HepG2 (cell line): ENCODE results near the gene TET2. TPM values are rescaled to one million over a fixed set of nuclear protein-coding genes. Genes with fewer than 3 reads are reported as not detected.
A peak's percentile ranks its signal among the peaks of the same experiment; 100 is the strongest.

Experiments used
- ATAC-seq: fragments of 200-7000 bp; cut with Tn5 transposase; 3 replicates; pipeline ENCODE4 v1.9.1; 2020; ENCODE audit warnings: mild to moderate bottlenecking, moderate library complexity
- Bru-seq: library from RNA; stranded (reverse); fragments of 400-500 nt; gene quantifications from one replicate; lab custom pipeline; 2021; lab: Mats Ljungman, UMichigan
- BruChase-seq, 2 experiments: library from RNA; stranded (reverse); fragments of 400-500 nt; gene quantifications; one replicate each; lab custom pipeline; 2021; lab: Mats Ljungman, UMichigan
- BruUV-seq: library from RNA; stranded (reverse); fragments of 400-500 nt; replicated peaks from 2 replicates; lab custom pipeline; 2021; lab: Mats Ljungman, UMichigan
- CTCF ChIA-PET: fragments of 300-600 bp; formaldehyde crosslinking; extraction: SDS; loops from one replicate; lab custom pipeline; 2021; ENCODE audit warnings: low total read pairs, inconsistent platforms, low intra/inter-chr PET ratio; lab: Yijun Ruan, JAX
- POLR2A ChIA-PET: fragments of 350-600 bp; sonication (Branson Sonifier 250); formaldehyde crosslinking; loops from one replicate; lab custom pipeline; 2020; ENCODE audit warnings: antibody characterized with exemption, inconsistent platforms; lab: Yijun Ruan, JAX
- DNase-seq: peaks from one replicate; pipeline ENCODE4 v3.0.0-alpha.2; 2015; ENCODE audit warnings: low spot score
- FAIRE-seq: peaks from 3 replicates; lab custom pipeline; 2011; peaks lifted over from hg19 to GRCh38; lab: Jason Lieb, UNC
- H2AFZ ChIP-seq: one replicate; pipeline ENCODE4 v1.6.1; 2011; ENCODE audit warnings: low read length, inconsistent platforms
- H3K27ac ChIP-seq: fragments of 300-600 bp; 3 replicates; pipeline ENCODE4 v1.8.0; 2011; ENCODE audit warnings: mixed run types, mild to moderate bottlenecking, mixed read lengths, low read length, inconsistent platforms; ENCODE audit not compliant: insufficient read depth; ENCODE audit errors: extremely low read length
- H3K27me3 ChIP-seq, 2 experiments: fragments of 200-600 bp in 1 of 2; 2 replicates in 1 of 2; 3 replicates in 1 of 2; pipeline versions ENCODE4 v1.6.0 to v1.8.0; 2011; ENCODE audit warnings: low read length in 2 of 2, mild to moderate bottlenecking in 2 of 2, moderate library complexity in 2 of 2, inconsistent platforms in 1 of 2; ENCODE audit not compliant: insufficient read depth in 2 of 2, control insufficient read depth in 1 of 2
- H3K36me3 ChIP-seq, 2 experiments: fragments of 200-600 bp in 1 of 2; replicated peaks in 1 of 2; 2 replicates in 1 of 2; 3 replicates in 1 of 2; pipeline versions ENCODE4 v1.5.1 to v1.8.0; 2011; ENCODE audit warnings: low read length in 2 of 2, inconsistent platforms in 1 of 2; ENCODE audit not compliant: insufficient read depth in 2 of 2, control insufficient read depth in 1 of 2
- H3K4me1 ChIP-seq: 2 replicates; pipeline ENCODE4 v1.5.1; 2012; ENCODE audit warnings: low read length, inconsistent platforms; ENCODE audit not compliant: insufficient read depth
- H3K4me2 ChIP-seq: 2 replicates; pipeline ENCODE4 v1.6.0; 2011; ENCODE audit warnings: low read depth, low read length, inconsistent platforms
- H3K4me3 ChIP-seq, 3 experiments: fragments of 200-600 bp in 1 of 3; sonication (generic), shearing (Covaris generic) in 1 of 3; replicated peaks in 1 of 3; 2 replicates each; pipeline ENCODE4 v1.5.1; 2011 to 2016; ENCODE audit warnings: low read length in 3 of 3, inconsistent platforms in 2 of 3, low read depth in 2 of 3, mild to moderate bottlenecking in 2 of 3, control low read depth in 1 of 3, mixed read lengths in 1 of 3; ENCODE audit not compliant: insufficient read depth in 1 of 3
- H3K79me2 ChIP-seq: one replicate; pipeline ENCODE4 v1.6.1; 2011; ENCODE audit warnings: low read length, inconsistent platforms; ENCODE audit not compliant: insufficient read depth
- H3K9ac ChIP-seq: 2 replicates; pipeline ENCODE4 v1.6.0; 2011; ENCODE audit warnings: mild to moderate bottlenecking, low read depth, low read length, inconsistent platforms; ENCODE audit not compliant: insufficient read depth
- H3K9me3 ChIP-seq: 2 replicates; pipeline ENCODE4 v1.5.1; 2012; ENCODE audit warnings: mild to moderate bottlenecking, low read length
- H4K20me1 ChIP-seq: 2 replicates; pipeline ENCODE4 v1.6.0; 2011; ENCODE audit warnings: inconsistent platforms, mild to moderate bottlenecking, low read length, moderate library complexity; ENCODE audit not compliant: insufficient read depth
- BORCS8-MEF2B ChIP-seq: sonication (generic); formaldehyde crosslinking; IDR thresholded peaks from 2 replicates; pipeline ENCODE4 v1.8.0; 2022; ENCODE audit warnings: mild to moderate bottlenecking, missing genetic modification reagents
- HDAC1 ChIP-seq: sonication (generic); formaldehyde crosslinking; IDR thresholded peaks from 2 replicates; pipeline ENCODE4 v1.5.1; 2020; ENCODE audit warnings: mild to moderate bottlenecking, missing genetic modification reagents
- HNF1B ChIP-seq: sonication (generic); formaldehyde crosslinking; IDR thresholded peaks from 2 replicates; pipeline ENCODE4 v1.5.1; 2020; ENCODE audit warnings: mild to moderate bottlenecking, moderate library complexity, missing genetic modification reagents
- IKZF5 ChIP-seq: IDR thresholded peaks from 2 replicates; pipeline ENCODE4 v1.6.1; 2018; ENCODE audit warnings: missing genetic modification reagents, mild to moderate bottlenecking, missing compliant biosample characterization
- PCBP2 ChIP-seq: fragments of 200-400 bp; formaldehyde crosslinking; optimal IDR thresholded peaks from 2 replicates; pipeline ENCODE3; 2018; ENCODE audit warnings: low read length, low read depth; ENCODE audit not compliant: poor library complexity, severe bottlenecking
- RORA ChIP-seq: sonication (generic); formaldehyde crosslinking; IDR thresholded peaks from 2 replicates; pipeline ENCODE4 v1.5.0; 2020; ENCODE audit warnings: mild to moderate bottlenecking, missing genetic modification reagents, moderate library complexity
- ZHX1 ChIP-seq: sonication (generic); formaldehyde crosslinking; IDR thresholded peaks from 2 replicates; pipeline ENCODE4 v1.8.1; 2022; ENCODE audit warnings: low read depth, mild to moderate bottlenecking, missing genetic modification reagents
- ZNF639 ChIP-seq: conservative IDR thresholded peaks from 2 replicates; pipeline ENCODE4 v1.6.1; 2018; ENCODE audit warnings: missing genetic modification reagents
- WGBS: methylation state at CpG from one replicate; pipeline ENCODE4 v1.1.6; 2017; ENCODE audit warnings: low lambda C conversion rate; 5-methylcytosine and 5-hydroxymethylcytosine counted together
- in situ Hi-C: cut with HindIII; loops from 2 replicates; pipeline ENCODE4 v1.10.0; 2017; ENCODE audit warnings: low pct_unique_long_range_greater_than_20kb; ENCODE audit not compliant: extremely low pct_ligation_motif_present
- intact Hi-C: fragments of 100-400 bp; cut with micrococcal nuclease; formaldehyde crosslinking; loops from one replicate; pipeline ENCODE4 v1.10.0; 2022; ENCODE audit not compliant: unreplicated experiment
- long read RNA-seq, 2 experiments: library from RNA in 1 of 2; library from polyadenylated mRNA in 1 of 2; stranded (forward) in 1 of 2; unstranded in 1 of 2; transcript quantifications; one replicate each; pipeline ENCODE4 v2.0.0, GENCODE V29; 2019 to 2022
- polyA minus RNA-seq, 3 experiments: library from RNA; depleted of rRNA, polyadenylated mRNA; stranded (reverse); fragments of >200 nt; gene quantifications; 2 replicates each; pipeline ENCODE4 v1.2.3, GENCODE V29; 2011; ENCODE audit warnings: low replicate concordance in 1 of 3
- polyA plus RNA-seq, 8 experiments: library from polyadenylated mRNA; depleted of rRNA in 3 of 8; stranded (reverse) in 7 of 8; unstranded in 1 of 8; fragments of >200 nt; fragmentation: Illumina TruSeq in 4 of 8; extraction: Trizol in 4 of 8; gene quantifications; 2 replicates each; pipeline versions ENCODE4 v1.2.1 to v1.2.3, GENCODE V29; 2011 to 2016; ENCODE audit warnings: low read depth in 4 of 8, missing spikeins in 1 of 8, mixed read lengths in 1 of 8; ENCODE audit not compliant: insufficient read depth in 1 of 8
- total RNA-seq, 5 experiments: library from RNA; depleted of rRNA; stranded (reverse); fragments of >200 nt; fragmentation: Illumina TruSeq; extraction: Trizol; gene quantifications; 2 replicates each; pipeline ENCODE4 v1.2.3, GENCODE V29; 2016; ENCODE audit warnings: low read depth in 1 of 5

Gene TET2
- 4.6 and 4.8 TPM in 2 replicates for total RNA-seq (2016; rRNA removed; fragmentation: Illumina TruSeq; extraction: Trizol)
- 1.1 and 1.3 TPM in 2 replicates for total RNA-seq (2016; cell fraction: cytosol; rRNA removed; fragmentation: Illumina TruSeq; extraction: Trizol; ENCODE audit: low read depth)
- 4.3 and 6.2 TPM in 2 replicates for total RNA-seq (2016; cell fraction: insoluble cytoplasmic fraction; rRNA removed; fragmentation: Illumina TruSeq; extraction: Trizol)
- total RNA-seq (2016; cell fraction: membrane; rRNA removed; fragmentation: Illumina TruSeq; extraction: Trizol), result 3.6 and 3.7 TPM in 2 replicates
- 14.2 and 15.6 TPM in 2 replicates for total RNA-seq (2016; cell fraction: nucleus; rRNA removed; fragmentation: Illumina TruSeq; extraction: Trizol)
- polyA plus RNA-seq (2011; rRNA removed), result 4.2 and 4.7 TPM in 2 replicates
- polyA plus RNA-seq (2011; cell fraction: cytosol; rRNA removed), result 1.6 and 2.4 TPM in 2 replicates
- 7.1 and 8.3 TPM in 2 replicates for polyA plus RNA-seq (2011; cell fraction: nucleus; rRNA removed)
- polyA plus RNA-seq (2012), result 3.1 and 3.5 TPM in 2 replicates
- polyA plus RNA-seq (2016; cell fraction: cytosol; fragmentation: Illumina TruSeq; extraction: Trizol; ENCODE audit: low read depth), result 0.09 TPM in 2 replicates
- polyA plus RNA-seq (2016; cell fraction: insoluble cytoplasmic fraction; fragmentation: Illumina TruSeq; extraction: Trizol; ENCODE audit: low read depth), result 2.2 and 2.3 TPM in 2 replicates
- 0.34 and 0.38 TPM in 2 replicates for polyA plus RNA-seq (2016; cell fraction: membrane; fragmentation: Illumina TruSeq; extraction: Trizol; ENCODE audit: low read depth)
- 5.4 TPM in 2 replicates for polyA plus RNA-seq (2016; cell fraction: nucleus; fragmentation: Illumina TruSeq; extraction: Trizol; ENCODE audit: insufficient read depth, low read depth)
- polyA minus RNA-seq (2011; rRNA and poly(A)+ RNA removed; ENCODE audit: low replicate concordance), result 8.5 and 15.5 TPM in 2 replicates
- polyA minus RNA-seq (2011; cell fraction: cytosol; rRNA and poly(A)+ RNA removed), result 6.2 and 6.8 TPM in 2 replicates
- 83.3 and 90.6 TPM in 2 replicates for polyA minus RNA-seq (2011; cell fraction: nucleus; rRNA and poly(A)+ RNA removed)
- percentile 82 among the genes with signal in this experiment for Bru-seq, nascent RNA
- percentile 65 among the genes with signal in this experiment for BruChase-seq, experiment 1, labeled RNA remaining after a 6-hour chase
- BruChase-seq, experiment 2, labeled RNA remaining after a 2-hour chase, result percentile 71 among the genes with signal in this experiment
- long read RNA-seq, experiment 1, partial matches to known transcripts, result 1 of 2 reads
- long read RNA-seq, experiment 1, other reads (novel, unspliced or antisense), result 1 of 2 reads
- long read RNA-seq, experiment 2, partial matches to known transcripts, result 0 of 5 reads
- long read RNA-seq, experiment 2, other reads (novel, unspliced or antisense), result 5 of 5 reads

- H3K4me1 ChIP-seq, result peaks cover 44% of the 10 kb centered on the region
- FAIRE-seq, result no peak
- H3K27ac ChIP-seq, result peak within 1 kb of the TSS; percentile 64
- intact Hi-C loops (loop anchor here (1.0 to 5.0 kb wide), 5 partner anchors 46 to 562 kb away; partner anchors contain the start of genes GSTCD and INTS12), in situ Hi-C loops (no loop called here)
- ChIA-PET CTCF (interaction anchor here (0.7 to 1.9 kb wide), 2 partner anchors 51 to 327 kb away, joined by 3 to 4 read pairs; partner anchors contain the start of gene PPA2), POLR2A (interaction anchor here (1.6 to 2.4 kb wide), 2 partner anchors 15 to 327 kb away, joined by 8 to 14 read pairs; partner anchors contain the start of gene PPA2)
- peak within 1 kb of the TSS; percentile 75 to 89 (median 82) for H3K4me3 ChIP-seq
- H3K36me3 ChIP-seq, result no peaks in the 10 kb centered on the region
- peaks cover 32% of the 10 kb centered on the region for H3K79me2 ChIP-seq
- WGBS, result 3% methylated on average over 28 of the region's 77 CpGs
- H3K9me3 ChIP-seq, result no peaks in the 10 kb centered on the region
- peak within 1 kb of the TSS; percentile 90 for H3K9ac ChIP-seq
- no TSS peak for BruUV-seq
- peak within 1 kb of the TSS; percentile 93 for H2AFZ ChIP-seq
- H3K27me3 ChIP-seq, result no peaks in the 10 kb centered on the region; a peak in 2 of 5 replicates
- peaks cover 4% of the 10 kb centered on the region; the same call in 1 of the 2 replicates for H4K20me1 ChIP-seq
- peak; percentile 61 for DNase-seq
- peak; percentile 94 for ATAC-seq
- peak within 1 kb of the TSS; percentile 94 for H3K4me2 ChIP-seq
- TF ChIP-seq HDAC1 (CRISPR knock-in tag), result peak; percentile 60
- no peak for TF ChIP-seq HNF1B
- no peak for TF ChIP-seq PCBP2
- TF ChIP-seq IKZF5, result peak; percentile 21; the same call in 1 of the 2 replicates
- no peak for TF ChIP-seq ZNF639 (CRISPR knock-in tag)
- TF ChIP-seq RORA (CRISPR knock-in tag), result no peak
- no peak for TF ChIP-seq ZHX1 (CRISPR knock-in tag)
- no peak for TF ChIP-seq BORCS8-MEF2B (CRISPR knock-in tag)
Measured at GRCh38 chr4:105146276-105147015, at the start of gene TET2. TET2 (plus strand) TSS chr4:105146876; CDS start chr4:105233943, 87,067 bp downstream.
